ENCODE measurements around the gene AKAP7. TPM values are rescaled to one million over a fixed set of nuclear protein-coding genes. Genes with fewer than 3 reads are reported as not detected.

AKAP7 gene
- 4.4 and 5.3 TPM in 2 replicates for total RNA-seq

DNA sequence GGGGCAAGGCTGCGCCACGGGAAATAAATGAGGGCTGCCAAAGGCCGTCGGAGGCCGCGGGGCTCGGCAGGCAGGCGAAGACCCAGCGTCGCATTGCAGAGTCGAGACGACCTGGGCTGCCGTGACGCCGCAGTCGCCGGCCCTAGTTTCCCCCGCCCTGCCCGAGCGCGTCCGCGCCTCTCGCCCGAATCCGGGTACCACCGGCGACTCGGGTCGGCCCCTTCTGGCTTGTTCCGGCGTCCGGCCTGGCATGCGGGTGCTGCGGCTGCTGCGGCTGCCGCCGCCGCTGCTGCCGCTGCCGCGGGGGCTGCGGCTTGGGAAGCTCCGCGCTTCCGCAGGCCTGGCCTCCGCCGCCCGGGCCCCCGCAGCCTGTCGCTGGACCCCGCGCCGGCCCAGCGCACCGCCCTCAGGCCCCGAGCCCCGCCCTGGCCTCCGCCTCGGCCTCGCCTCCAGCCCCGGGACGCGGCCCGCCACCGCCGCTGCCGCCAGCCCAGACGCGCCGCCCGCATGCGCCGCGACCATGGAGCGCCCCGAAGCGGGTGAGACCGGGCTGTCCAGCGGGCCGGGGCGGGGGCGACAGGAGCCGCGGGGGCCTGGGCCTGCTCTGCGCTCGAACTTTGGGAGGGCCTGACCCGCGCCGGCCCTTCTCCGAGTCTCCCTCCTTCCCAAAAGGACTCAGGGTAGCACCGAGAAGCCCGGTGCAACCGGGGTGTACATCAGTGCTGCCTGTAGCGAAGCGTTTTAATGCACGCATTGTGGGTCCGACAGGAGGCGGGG lies at the start of gene AKAP7:
Gene AKAP7 (plus strand): TSS at position 224 of the 777 bp plus-strand sequence. CDS start 297 bp downstream, at position 521.

Other genes with a start within 250 kb of the AKAP7 start
- 36.4 and 46.3 TPM in 2 replicates for gene EPB41L2, start 72.2 kb upstream of the AKAP7 start, total RNA-seq